GM12872 (cell line): Measurements from ENCODE around the gene ANKS1B.

Source experiments
- CTCF ChIP-seq: IDR thresholded peaks from 3 replicates; pipeline ENCODE4 v1.5.1; 2011; ENCODE audit warnings: low read depth, mild to moderate bottlenecking, low read length, moderate library complexity; ENCODE audit not compliant: insufficient read depth

The ANKS1B gene

GRCh38 chr12:98948343-98948949, 1036.3 kb downstream of the ANKS1B start:
- no peak for TF ChIP-seq CTCF

GRCh38 chr12:98945864-98946263, 1038.9 kb downstream of the ANKS1B start:
- TF ChIP-seq CTCF: no peak

- no peak for TF ChIP-seq CTCF
These were observed 1044.8 kb downstream of the ANKS1B start for GRCh38 chr12:98939926-98940325.

- peak; percentile 57 for TF ChIP-seq CTCF
These were observed 1045.4 kb downstream of the ANKS1B start for GRCh38 chr12:98939350-98939749.

GRCh38 chr12:98935847-98936246, 1048.9 kb downstream of the ANKS1B start:
- no peak for TF ChIP-seq CTCF

GRCh38 chr12:98922871-98923270, 1061.9 kb downstream of the ANKS1B start:
- no peak for TF ChIP-seq CTCF

- no peak for TF ChIP-seq CTCF
These were observed 1066.4 kb downstream of the ANKS1B start for GRCh38 chr12:98918176-98918863.
